GM12865 (cell line): ENCODE measurements around the gene FXR1.
"Not testable (repeated sequence)": the region's sequence is repeated elsewhere in the genome, so short reads cannot be mapped to it uniquely, and the experiment has no call there.

Source experiments
- DNase-seq: peaks from one replicate; pipeline ENCODE4 v3.0.0; 2010; ENCODE audit warnings: low read depth
- H3K4me3 ChIP-seq: 2 replicates; pipeline ENCODE4 v1.5.1; 2011; ENCODE audit warnings: mild to moderate bottlenecking, low read depth, low read length, control low read depth
- CTCF ChIP-seq: IDR thresholded peaks from 2 replicates; pipeline ENCODE4 v1.5.1; 2011; ENCODE audit warnings: low read length, control low read depth, low read depth, inconsistent platforms; ENCODE audit not compliant: insufficient read depth; ENCODE audit errors: missing control alignments

Gene FXR1

DNA sequence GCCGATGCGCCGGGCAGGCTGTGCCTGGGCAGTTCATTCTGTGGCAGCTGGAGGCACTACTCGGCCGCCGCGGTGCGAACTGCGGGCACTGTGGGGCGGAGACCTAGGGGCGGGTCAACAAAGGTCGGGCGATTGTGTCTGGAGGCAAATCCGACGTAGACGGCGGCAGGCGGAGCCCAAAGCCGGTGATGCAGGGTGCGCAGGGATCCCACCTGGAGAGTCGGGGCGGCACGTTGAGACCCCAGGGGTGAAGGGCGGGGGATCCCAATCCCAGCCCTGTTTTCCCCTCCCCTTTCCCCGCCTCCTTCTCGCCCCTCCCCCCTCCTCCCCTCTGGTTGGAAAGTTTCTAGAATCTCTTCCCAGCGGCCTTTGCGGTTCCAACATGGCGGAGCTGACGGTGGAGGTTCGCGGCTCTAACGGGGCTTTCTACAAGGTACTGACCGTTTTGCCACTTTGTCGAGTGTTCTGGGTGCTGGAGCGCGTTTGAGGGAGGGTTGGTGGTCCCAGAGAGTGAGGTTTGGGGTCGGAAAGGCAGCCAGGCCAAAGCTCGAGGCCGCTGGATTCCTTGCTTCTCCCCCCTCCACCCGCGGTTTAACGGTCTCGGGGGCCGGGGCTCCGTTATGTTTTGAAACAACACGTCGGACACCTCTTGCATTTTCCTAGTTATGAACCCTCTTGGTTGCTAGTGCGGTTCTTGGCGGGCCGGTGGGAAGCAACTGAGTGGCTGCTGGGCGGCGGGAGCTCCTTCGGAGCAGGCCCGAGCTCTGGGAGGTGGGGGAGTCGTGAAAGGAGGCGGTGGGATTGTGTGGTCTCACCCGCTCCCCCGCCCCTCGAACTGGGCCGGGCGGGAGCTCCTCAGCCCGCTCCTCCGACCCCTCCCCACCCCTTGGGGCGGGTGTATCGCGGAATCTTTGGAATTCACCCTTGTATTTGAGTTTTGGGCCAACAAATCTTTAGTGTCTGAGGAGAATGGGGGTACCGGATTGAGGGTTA lies at the start of gene FXR1:
Gene FXR1 (plus strand): TSS at position 367 of the 993 bp plus-strand sequence. CDS start 16 bp downstream, at position 383.
- DNase-seq, result peak; percentile 96
- H3K4me3 ChIP-seq, result peak within 1 kb of the TSS; percentile 79
- peak; percentile 64 for TF ChIP-seq CTCF

GRCh38 chr3:180870008-180870699 lies 42.3 kb upstream of the FXR1 start:
- TF ChIP-seq CTCF, result no peak
- no peak for DNase-seq
- no peak overlapping the region for H3K4me3 ChIP-seq

DNA sequence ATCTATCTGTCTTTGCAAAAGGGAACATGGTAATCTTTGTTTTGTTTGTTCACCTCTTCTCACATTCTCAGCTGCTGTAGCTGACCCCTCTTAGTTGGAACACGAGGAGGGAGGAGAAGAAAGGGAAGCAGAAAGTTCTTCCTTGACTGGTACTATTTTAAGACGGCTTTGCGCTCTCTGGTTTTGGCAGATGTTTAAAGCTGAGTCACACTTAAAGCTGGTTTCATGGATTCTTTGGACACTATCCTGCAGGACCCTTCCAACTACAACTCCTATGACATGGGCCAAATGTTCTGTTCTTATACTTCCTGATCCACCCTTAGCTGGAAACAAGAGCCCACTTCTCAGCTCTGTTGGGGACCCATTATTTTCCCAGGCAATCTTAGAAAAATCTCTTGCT lies 40.6 kb upstream of the FXR1 start:
- no peak overlapping the region for H3K4me3 ChIP-seq
- TF ChIP-seq CTCF, result no peak
- DNase-seq, result no peak

GRCh38 chr3:180872430-180872829 lies 40.0 kb upstream of the FXR1 start:
- DNase-seq, H3K4me3 ChIP-seq: not testable (repeated sequence)

DNA sequence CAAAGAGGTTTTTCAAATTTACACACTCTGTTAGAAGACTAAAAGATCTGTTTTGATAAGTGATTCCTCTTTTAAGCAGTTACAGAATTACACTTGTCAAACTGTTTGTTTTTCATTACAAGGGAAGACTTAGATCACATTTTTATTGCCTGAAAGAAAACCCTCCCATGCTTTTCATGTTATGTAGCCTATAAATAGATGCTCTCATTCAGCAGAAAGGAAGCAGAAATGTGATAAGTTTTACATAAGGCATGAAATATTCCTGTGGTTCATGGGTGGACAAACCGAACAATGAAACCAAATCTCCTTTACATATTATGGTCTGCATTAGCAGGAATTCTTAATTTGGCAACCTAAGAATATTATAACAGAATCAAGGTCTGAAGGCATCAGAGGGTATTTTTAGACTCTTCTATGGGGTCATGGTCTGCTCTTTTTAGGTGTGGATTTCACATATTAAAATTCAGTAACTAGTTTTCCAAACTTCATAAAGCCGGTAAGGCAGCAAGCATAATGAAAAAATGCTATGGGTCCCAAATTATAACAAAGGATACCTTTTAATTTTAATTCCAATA lies 37.3 kb upstream of the FXR1 start:
- no peak overlapping the region for H3K4me3 ChIP-seq
- no peak for TF ChIP-seq CTCF
- no peak for DNase-seq

GRCh38 chr3:180881065-180881801 lies 31.2 kb upstream of the FXR1 start:
- DNase-seq, result no peak
- TF ChIP-seq CTCF, result no peak
- no peak overlapping the region for H3K4me3 ChIP-seq

DNA sequence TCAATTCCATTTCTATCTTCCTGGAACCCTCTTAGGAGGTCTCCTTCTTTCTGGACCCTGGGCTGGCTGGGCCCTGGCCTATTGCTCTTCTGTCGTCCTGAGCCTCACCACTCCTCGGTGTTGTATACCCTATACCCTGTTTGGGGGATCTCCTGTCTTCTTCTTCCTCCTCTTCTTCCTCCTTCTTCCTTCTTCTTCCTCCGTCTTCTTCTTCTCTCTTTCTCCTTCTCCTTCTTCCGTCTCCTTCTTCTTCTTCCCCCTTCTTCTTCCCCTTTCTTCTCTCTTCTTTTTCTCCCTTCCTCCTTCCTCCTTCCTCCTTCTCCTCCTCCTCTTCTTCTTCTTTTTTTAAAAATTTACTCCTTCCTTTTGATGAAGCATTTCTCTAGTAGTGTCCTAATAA lies 30.4 kb upstream of the FXR1 start:
- no peak overlapping the region for H3K4me3 ChIP-seq
- DNase-seq, result no peak
- no peak for TF ChIP-seq CTCF
